ENCODE results near the gene PCK1.

- TF ChIP-seq CTCF (IDR thresholded peaks at IDR 0.05) (no peak), POLR2A (IDR thresholded peaks at IDR 0.05) (no peak), POLR2AphosphoS5 (IDR thresholded peaks at IDR 0.05) (no peak), EP300 (IDR thresholded peaks at IDR 0.05) (no peak)
These were observed 40.8 kb downstream of the PCK1 start for GRCh38 chr20:57601737-57602136.
